GM12873 (cell line): ENCODE measurements around the gene MAGI2.

Source experiments
- CTCF ChIP-seq: IDR thresholded peaks from 2 replicates; pipeline ENCODE4 v1.5.1; 2012; ENCODE audit warnings: low read depth, mild to moderate bottlenecking, moderate library complexity, low read length, control low read depth; ENCODE audit not compliant: insufficient read depth; ENCODE audit errors: missing control alignments

MAGI2 gene

GRCh38 chr7:78195281-78195680 is 1258.2 kb downstream of the MAGI2 start:
- no peak for TF ChIP-seq CTCF

GRCh38 chr7:78194611-78195010 is 1258.9 kb downstream of the MAGI2 start:
- TF ChIP-seq CTCF = no peak

- TF ChIP-seq CTCF = no peak
Observed at GRCh38 chr7:78191475-78192079, 1261.9 kb downstream of the MAGI2 start.

- no peak for TF ChIP-seq CTCF
Observed at GRCh38 chr7:78189762-78190161, 1263.7 kb downstream of the MAGI2 start.

- no peak for TF ChIP-seq CTCF
Observed at GRCh38 chr7:78185149-78185745, 1268.2 kb downstream of the MAGI2 start.

- TF ChIP-seq CTCF = no peak
Observed at GRCh38 chr7:78184299-78184698, 1269.2 kb downstream of the MAGI2 start.

GRCh38 chr7:78179827-78180477 is 1273.5 kb downstream of the MAGI2 start:
- TF ChIP-seq CTCF = no peak
